ENCODE measurements around the gene RAG1.

RAG1 gene

GRCh38 chr11:36602135-36602534 is 34.3 kb downstream of the RAG1 start:
- no peak overlapping the region for H3K4me2 ChIP-seq (ENCODE audit: low read length)

GRCh38 chr11:36605221-36606216 is 37.7 kb downstream of the RAG1 start:
- Histone ChIP-seq H3K27me3 (ENCODE audit: low read depth, low read length) (peaks cover 59% of the 10 kb centered on the region), H2AFZ (ENCODE audit: low read depth, low read length) (no peak overlapping the region), H3K79me2 (ENCODE audit: low read length) (no peaks in the 10 kb centered on the region), H3K4me2 (ENCODE audit: low read length) (no peak overlapping the region), H3K36me3 (replicated peaks; ENCODE audit: low read depth, low read length) (no peaks in the 10 kb centered on the region), H3K9me3 (ENCODE audit: insufficient read depth, low read length) (no peaks in the 10 kb centered on the region), H3K4me1 (ENCODE audit: low read length) (no peaks in the 10 kb centered on the region), H3K27ac (ENCODE audit: low read length) (no peak overlapping the region), H3K4me3 (ENCODE audit: low read length) (no peak overlapping the region), H4K20me1 (ENCODE audit: insufficient read depth, low read length) (no peaks in the 10 kb centered on the region), H3K9ac (ENCODE audit: low read length) (no peak overlapping the region)
- no peak for TF ChIP-seq EZH2phosphoT487 (IDR thresholded peaks at IDR 0.05; ENCODE audit: low read depth)
- TF ChIP-seq CTCF (IDR thresholded peaks at IDR 0.05; ENCODE audit: low read depth, low read length), result no peak

More at GRCh38 chr11:36602135-36602534, 34.3 kb downstream of the RAG1 start:
- H3K9ac ChIP-seq (ENCODE audit: low read length), result no peak overlapping the region
- no peaks in the 10 kb centered on the region for H3K9me3 ChIP-seq (ENCODE audit: insufficient read depth, low read length)
- no peak overlapping the region for H2AFZ ChIP-seq (ENCODE audit: low read depth, low read length)
- no peaks in the 10 kb centered on the region for H3K4me1 ChIP-seq (ENCODE audit: low read length)
- H3K27me3 ChIP-seq (ENCODE audit: low read depth, low read length), result peaks cover 34% of the 10 kb centered on the region
- no peak for TF ChIP-seq CTCF (IDR thresholded peaks at IDR 0.05; ENCODE audit: low read depth, low read length)
- TF ChIP-seq EZH2phosphoT487 (IDR thresholded peaks at IDR 0.05; ENCODE audit: low read depth), result no peak
- H3K79me2 ChIP-seq (ENCODE audit: low read length), result no peaks in the 10 kb centered on the region
- no peaks in the 10 kb centered on the region for H3K36me3 ChIP-seq (replicated peaks; ENCODE audit: low read depth, low read length)
- H3K27ac ChIP-seq (ENCODE audit: low read length), result no peak overlapping the region
- H4K20me1 ChIP-seq (ENCODE audit: insufficient read depth, low read length), result no peaks in the 10 kb centered on the region
- no peak overlapping the region for H3K4me3 ChIP-seq (ENCODE audit: low read length)

GRCh38 chr11:36608491-36609199 is 40.8 kb downstream of the RAG1 start:
- H4K20me1 ChIP-seq (ENCODE audit: insufficient read depth, low read length), result no peaks in the 10 kb centered on the region
- peaks cover 72% of the 10 kb centered on the region for H3K27me3 ChIP-seq (ENCODE audit: low read depth, low read length)
- TF ChIP-seq EZH2phosphoT487 (IDR thresholded peaks at IDR 0.05; ENCODE audit: low read depth), result no peak
- H2AFZ ChIP-seq (ENCODE audit: low read depth, low read length), result no peak overlapping the region
- H3K27ac ChIP-seq (ENCODE audit: low read length), result no peak overlapping the region
- no peaks in the 10 kb centered on the region for H3K79me2 ChIP-seq (ENCODE audit: low read length)
- no peak overlapping the region for H3K4me2 ChIP-seq (ENCODE audit: low read length)
- H3K9ac ChIP-seq (ENCODE audit: low read length), result no peak overlapping the region
- H3K4me1 ChIP-seq (ENCODE audit: low read length), result no peaks in the 10 kb centered on the region
- H3K36me3 ChIP-seq (replicated peaks; ENCODE audit: low read depth, low read length), result no peaks in the 10 kb centered on the region
- no peak overlapping the region for H3K4me3 ChIP-seq (ENCODE audit: low read length)
- no peaks in the 10 kb centered on the region for H3K9me3 ChIP-seq (ENCODE audit: insufficient read depth, low read length)

- H2AFZ ChIP-seq (ENCODE audit: low read depth, low read length), result no peak overlapping the region
- no peak overlapping the region for H3K9ac ChIP-seq (ENCODE audit: low read length)
- no peak overlapping the region for H3K27ac ChIP-seq (ENCODE audit: low read length)
- no peak for TF ChIP-seq CTCF (IDR thresholded peaks at IDR 0.05; ENCODE audit: low read depth, low read length)
- no peak for TF ChIP-seq EZH2phosphoT487 (IDR thresholded peaks at IDR 0.05; ENCODE audit: low read depth)
- H3K4me3 ChIP-seq (ENCODE audit: low read length), result no peak overlapping the region
- H4K20me1 ChIP-seq (ENCODE audit: insufficient read depth, low read length), result no peaks in the 10 kb centered on the region
- H3K4me1 ChIP-seq (ENCODE audit: low read length), result no peaks in the 10 kb centered on the region
- H3K27me3 ChIP-seq (ENCODE audit: low read depth, low read length), result peaks cover 71% of the 10 kb centered on the region
- H3K79me2 ChIP-seq (ENCODE audit: low read length), result no peaks in the 10 kb centered on the region
- H3K9me3 ChIP-seq (ENCODE audit: insufficient read depth, low read length), result no peaks in the 10 kb centered on the region
- H3K36me3 ChIP-seq (replicated peaks; ENCODE audit: low read depth, low read length), result no peaks in the 10 kb centered on the region
- H3K4me2 ChIP-seq (ENCODE audit: low read length), result no peak overlapping the region
Observed at GRCh38 chr11:36609383-36609782, 41.6 kb downstream of the RAG1 start.

Data from OCI-LY3 (cell line).